NB4 (cell line): ENCODE measurements around the gene PDE5A.

Source experiments
- MYC ChIP-seq: IDR thresholded peaks from 2 replicates; pipeline ENCODE4 v1.6.1; 2011; ENCODE audit warnings: low read depth, low read length
- POLR2A ChIP-seq: IDR thresholded peaks from 2 replicates; pipeline ENCODE4 v1.6.1; 2011; ENCODE audit warnings: mild to moderate bottlenecking; ENCODE audit not compliant: insufficient read length; ENCODE audit errors: extremely low read depth
- TF ChIP-seq, protein P1 (sequence below): IDR thresholded peaks from one replicate; pipeline ENCODE4 v1.5.1; 2012; ENCODE audit warnings: low read depth, low read length
- TF ChIP-seq, protein P2 (sequence below): IDR thresholded peaks from 2 replicates; pipeline ENCODE4 v1.6.1; 2011; ENCODE audit warnings: low read depth, low read length

DNA sequence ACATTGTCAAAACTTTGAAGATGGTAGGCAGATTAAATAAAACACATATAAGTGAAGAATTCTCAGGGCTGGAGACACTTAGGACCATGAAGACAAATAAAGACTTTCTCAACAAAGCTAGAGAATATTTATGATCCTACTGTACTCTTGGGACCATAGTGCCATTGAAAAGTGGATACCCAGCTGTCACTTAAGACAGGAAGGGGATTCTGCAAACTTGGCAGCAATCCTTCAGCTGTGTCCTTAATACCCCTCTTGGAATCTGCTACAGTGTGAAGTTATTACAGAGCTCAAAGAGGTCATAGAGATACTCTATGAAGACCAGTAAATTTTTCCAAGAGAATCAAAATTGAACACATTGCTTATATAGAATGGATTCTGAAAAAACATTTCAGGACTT is 24.3 kb downstream of the PDE5A start:
- TF ChIP-seq, protein P1, sequence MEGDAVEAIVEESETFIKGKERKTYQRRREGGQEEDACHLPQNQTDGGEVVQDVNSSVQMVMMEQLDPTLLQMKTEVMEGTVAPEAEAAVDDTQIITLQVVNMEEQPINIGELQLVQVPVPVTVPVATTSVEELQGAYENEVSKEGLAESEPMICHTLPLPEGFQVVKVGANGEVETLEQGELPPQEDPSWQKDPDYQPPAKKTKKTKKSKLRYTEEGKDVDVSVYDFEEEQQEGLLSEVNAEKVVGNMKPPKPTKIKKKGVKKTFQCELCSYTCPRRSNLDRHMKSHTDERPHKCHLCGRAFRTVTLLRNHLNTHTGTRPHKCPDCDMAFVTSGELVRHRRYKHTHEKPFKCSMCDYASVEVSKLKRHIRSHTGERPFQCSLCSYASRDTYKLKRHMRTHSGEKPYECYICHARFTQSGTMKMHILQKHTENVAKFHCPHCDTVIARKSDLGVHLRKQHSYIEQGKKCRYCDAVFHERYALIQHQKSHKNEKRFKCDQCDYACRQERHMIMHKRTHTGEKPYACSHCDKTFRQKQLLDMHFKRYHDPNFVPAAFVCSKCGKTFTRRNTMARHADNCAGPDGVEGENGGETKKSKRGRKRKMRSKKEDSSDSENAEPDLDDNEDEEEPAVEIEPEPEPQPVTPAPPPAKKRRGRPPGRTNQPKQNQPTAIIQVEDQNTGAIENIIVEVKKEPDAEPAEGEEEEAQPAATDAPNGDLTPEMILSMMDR, result no peak
- TF ChIP-seq, protein P2, sequence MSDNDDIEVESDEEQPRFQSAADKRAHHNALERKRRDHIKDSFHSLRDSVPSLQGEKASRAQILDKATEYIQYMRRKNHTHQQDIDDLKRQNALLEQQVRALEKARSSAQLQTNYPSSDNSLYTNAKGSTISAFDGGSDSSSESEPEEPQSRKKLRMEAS, result no peak
- no peak for TF ChIP-seq POLR2A
- no peak for TF ChIP-seq MYC
